ENCODE measurements around the gene PPL. TPM values are rescaled to one million over a fixed set of nuclear protein-coding genes. Genes with fewer than 3 reads are reported as not detected.

Gene PPL
- polyA plus RNA-seq, 6 donors from 2014 or later, result 0.05 to 1.3 (median 0.16) TPM; not detected in 1

DNA sequence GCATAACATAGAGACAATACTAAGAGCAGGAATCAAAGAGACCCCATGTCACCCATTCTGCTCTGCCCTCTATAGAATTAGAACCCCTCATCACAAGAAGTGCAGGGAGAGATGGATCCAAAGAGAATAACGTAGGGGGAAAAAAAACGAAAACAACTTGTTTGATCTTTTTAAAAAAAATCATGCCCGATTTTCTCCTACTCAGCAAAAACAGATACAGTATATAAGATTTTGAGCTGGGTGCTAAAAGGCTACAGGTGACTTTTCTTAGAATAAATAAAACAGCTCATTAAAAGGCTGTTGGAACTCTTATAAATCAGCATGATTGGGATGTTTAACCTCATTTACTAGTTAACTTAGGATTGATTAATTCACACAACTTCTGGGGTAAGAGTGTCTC lies 72.2 kb downstream of the PPL start:
- H3K27me3 Mint-ChIP-seq, result no peaks in the 10 kb centered on the region
- no peak overlapping the region for H3K4me3 Mint-ChIP-seq
- peaks cover 17 to 29% of the 10 kb centered on the region in 2 donors for H3K36me3 Mint-ChIP-seq
- no peak overlapping the region for H3K27ac Mint-ChIP-seq
- peaks cover 5 to 19% (median 6%) of the 10 kb centered on the region in 3 donors for H3K4me1 Mint-ChIP-seq
- H3K9me3 Mint-ChIP-seq, result no peaks in the 10 kb centered on the region
- DNase-seq (no peak), ATAC-seq (ENCODE audit: low read depth in 2 of 2) (no peak)

DNA sequence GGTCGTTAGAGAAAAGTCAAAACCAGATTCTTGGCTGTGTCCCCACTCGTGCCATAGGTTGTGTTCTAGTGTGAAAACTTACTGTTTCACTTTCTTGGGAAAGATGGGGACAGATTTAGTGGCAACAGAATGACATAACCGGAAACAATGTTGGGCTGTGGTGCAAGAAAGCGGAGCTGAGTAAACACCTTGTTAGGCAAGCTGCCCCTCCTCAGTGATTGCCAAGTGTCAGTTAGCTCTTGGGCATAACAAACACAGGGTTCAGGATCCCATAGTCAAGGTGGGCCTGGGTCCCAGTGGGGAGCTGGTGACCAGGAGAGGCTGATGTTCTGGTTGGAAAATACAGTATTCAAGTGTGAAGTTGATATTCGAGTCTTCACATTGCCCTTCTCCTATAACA lies 74.3 kb downstream of the PPL start:
- Mint-ChIP-seq H3K27ac (peak overlapping the region in 2 of 6 donors; percentile 39 to 67), H3K4me3 (no peak overlapping the region), H3K9me3 (no peaks in the 10 kb centered on the region), H3K4me1 (peaks cover 2 to 11% (median 6%) of the 10 kb centered on the region in 3 donors), H3K36me3 (peaks cover 16 to 34% of the 10 kb centered on the region in 2 donors), H3K27me3 (no peaks in the 10 kb centered on the region)
- ATAC-seq (ENCODE audit: low read depth in 2 of 2), result no peak
- DNase-seq, result no peak

DNA sequence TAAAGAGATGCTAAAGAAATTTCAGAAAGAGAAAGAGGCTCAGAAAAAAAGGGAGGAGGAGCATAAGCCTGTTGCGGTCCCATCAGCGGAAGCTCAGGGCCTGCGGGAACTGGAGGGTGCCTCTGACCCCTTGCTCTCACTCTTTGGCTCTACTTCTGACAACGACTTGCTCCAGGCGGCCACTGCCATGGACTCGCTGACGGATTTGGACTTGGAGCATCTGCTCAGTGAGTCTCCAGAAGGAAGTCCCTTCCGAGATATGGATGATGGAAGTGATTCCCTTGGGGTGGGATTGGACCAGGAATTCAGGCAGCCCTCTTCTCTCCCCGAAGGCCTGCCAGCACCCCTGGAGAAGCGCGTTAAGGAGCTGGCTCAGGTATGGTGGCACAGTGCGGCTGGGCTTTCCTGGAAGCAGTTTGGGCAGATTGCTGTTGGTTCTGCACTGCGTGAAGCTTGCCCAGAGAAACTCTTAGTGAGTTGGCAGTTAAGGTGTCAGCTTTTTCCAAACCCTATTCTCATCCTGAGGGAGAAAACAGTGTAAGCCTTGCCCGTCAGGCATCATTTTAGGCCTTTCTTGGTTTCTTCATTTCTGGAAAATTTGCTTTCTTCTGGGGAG lies 76.1 kb downstream of the PPL start:
- Mint-ChIP-seq H3K27ac (peak overlapping the region in 2 of 6 donors; percentile 7 to 27), H3K36me3 (peaks cover 22 to 35% of the 10 kb centered on the region in 2 donors), H3K9me3 (no peaks in the 10 kb centered on the region), H3K27me3 (no peaks in the 10 kb centered on the region), H3K4me3 (no peak overlapping the region), H3K4me1 (peaks cover 2 to 6% (median 2%) of the 10 kb centered on the region in 3 donors)
- DNase-seq (no peak), ATAC-seq (ENCODE audit: low read depth in 2 of 2) (no peak)

DNA sequence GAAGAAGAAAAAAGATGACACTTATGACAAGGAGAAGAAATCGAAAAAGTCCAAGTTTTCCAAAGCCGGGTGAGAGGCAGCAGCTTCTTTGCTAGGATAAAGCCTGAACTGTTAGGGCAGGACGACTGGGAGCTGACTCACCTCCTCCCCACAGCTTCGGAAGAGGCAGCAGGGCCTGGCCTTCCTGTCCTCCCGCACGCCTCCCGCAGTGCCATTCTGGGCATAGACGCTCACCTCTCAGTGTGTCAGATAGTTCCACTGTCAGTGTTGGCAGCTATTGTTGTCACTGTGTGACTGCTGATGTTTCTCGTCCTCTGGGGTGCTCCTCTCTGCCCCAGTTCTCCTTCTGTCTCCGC lies 77.1 kb downstream of the PPL start:
- ATAC-seq (ENCODE audit: low read depth in 2 of 2), result no peak
- Mint-ChIP-seq H3K27me3 (no peaks in the 10 kb centered on the region), H3K4me3 (no peak overlapping the region), H3K4me1 (peaks cover 0 to 5% (median 2%) of the 10 kb centered on the region in 3 donors), H3K36me3 (peaks cover 22 to 35% of the 10 kb centered on the region in 2 donors), H3K9me3 (no peaks in the 10 kb centered on the region), H3K27ac (peak overlapping the region in 3 of 6 donors; percentile 55 to 95 (median 74))
- no peak for DNase-seq

GRCh38 chr16:4859190-4859899 lies 77.6 kb downstream of the PPL start:
- Mint-ChIP-seq H3K27ac (peak overlapping the region in 2 of 6 donors; percentile 20 to 55), H3K27me3 (no peaks in the 10 kb centered on the region), H3K4me1 (no peaks in the 10 kb centered on the region), H3K36me3 (peaks cover 22 to 35% of the 10 kb centered on the region in 2 donors), H3K4me3 (no peak overlapping the region), H3K9me3 (no peaks in the 10 kb centered on the region)
- DNase-seq (no peak), ATAC-seq (ENCODE audit: low read depth in 2 of 2) (no peak)

- DNase-seq (no peak), ATAC-seq (ENCODE audit: low read depth in 2 of 2) (no peak)
- peaks cover 17 to 31% of the 10 kb centered on the region in 2 donors for H3K36me3 Mint-ChIP-seq
- H3K27ac Mint-ChIP-seq, result no peak overlapping the region
- H3K4me3 Mint-ChIP-seq, result no peak overlapping the region
- no peaks in the 10 kb centered on the region for H3K27me3 Mint-ChIP-seq
- H3K4me1 Mint-ChIP-seq, result peaks cover 8 to 18% (median 12%) of the 10 kb centered on the region in 3 donors
- no peaks in the 10 kb centered on the region for H3K9me3 Mint-ChIP-seq
Measured at GRCh38 chr16:4855804-4856203, 81.1 kb downstream of the PPL start.

GRCh38 chr16:4855371-4855770 lies 81.6 kb downstream of the PPL start:
- Mint-ChIP-seq H3K27ac (no peak overlapping the region), H3K36me3 (peaks cover 16 to 27% of the 10 kb centered on the region in 2 donors), H3K9me3 (no peaks in the 10 kb centered on the region), H3K4me1 (peaks cover 10 to 22% (median 13%) of the 10 kb centered on the region in 3 donors), H3K27me3 (no peaks in the 10 kb centered on the region), H3K4me3 (no peak overlapping the region)
- DNase-seq (no peak), ATAC-seq (ENCODE audit: low read depth in 2 of 2) (no peak)

DNA sequence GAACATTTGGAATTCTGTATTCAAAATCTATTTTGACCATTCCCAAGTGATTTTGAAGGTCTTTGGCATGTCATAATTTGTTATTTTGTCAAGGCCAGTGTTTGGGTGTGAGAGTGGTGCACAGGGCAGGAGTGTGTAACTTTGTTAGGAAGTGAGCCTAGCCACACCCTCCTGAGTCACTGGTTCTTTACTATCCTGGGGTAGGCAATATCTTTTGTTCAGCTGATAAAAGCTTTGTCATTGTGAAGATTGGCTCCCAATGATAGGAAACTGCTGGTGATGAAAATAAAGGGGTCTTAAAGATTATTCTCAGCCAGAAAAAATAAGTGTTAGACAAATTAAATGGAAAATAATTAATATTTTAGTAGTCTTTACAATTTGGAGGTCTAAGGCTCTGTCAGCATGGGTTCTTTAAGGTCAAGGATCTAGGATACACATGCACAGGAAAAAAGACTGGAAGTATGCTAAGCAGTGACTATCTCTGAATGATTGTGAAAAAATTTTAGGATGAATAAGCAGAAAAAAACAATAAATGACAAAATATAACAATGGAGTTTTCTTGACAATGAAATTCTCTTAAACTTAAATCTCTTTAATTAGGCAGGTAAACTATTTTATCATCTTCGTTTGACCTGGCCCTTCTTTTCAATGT lies 84.6 kb downstream of the PPL start:
- no peak for ATAC-seq (ENCODE audit: low read depth in 2 of 2)
- Mint-ChIP-seq H3K4me3 (no peak overlapping the region), H3K36me3 (peaks cover 0 to 7% of the 10 kb centered on the region in 2 donors), H3K9me3 (no peaks in the 10 kb centered on the region), H3K27me3 (no peaks in the 10 kb centered on the region), H3K27ac (peak overlapping the region in 1 of 6 donors; percentile 13), H3K4me1 (peaks cover 19 to 39% (median 28%) of the 10 kb centered on the region in 3 donors)
- DNase-seq, result no peak

- no peaks in the 10 kb centered on the region for H3K9me3 Mint-ChIP-seq
- peaks cover 30 to 53% (median 41%) of the 10 kb centered on the region in 3 donors for H3K4me1 Mint-ChIP-seq
- H3K4me3 Mint-ChIP-seq, result peak overlapping the region in 1 of 8 donors; percentile 73
- DNase-seq (no peak), ATAC-seq (ENCODE audit: low read depth in 2 of 2) (no peak)
- no peaks in the 10 kb centered on the region for H3K27me3 Mint-ChIP-seq
- no peak overlapping the region for H3K27ac Mint-ChIP-seq
- no peaks in the 10 kb centered on the region for H3K36me3 Mint-ChIP-seq
Measured at GRCh38 chr16:4850211-4850610, 86.7 kb downstream of the PPL start.

GRCh38 chr16:4847774-4848587 lies 89.0 kb downstream of the PPL start:
- Mint-ChIP-seq H3K27ac (peak overlapping the region; percentile 62 to 96 (median 95)), H3K36me3 (no peaks in the 10 kb centered on the region), H3K9me3 (no peaks in the 10 kb centered on the region), H3K27me3 (no peaks in the 10 kb centered on the region), H3K4me3 (peak overlapping the region; percentile 85 to 97 (median 90)), H3K4me1 (peaks cover 30 to 54% (median 41%) of the 10 kb centered on the region in 3 donors)
- ATAC-seq (ENCODE audit: low read depth in 2 of 2) (peak; percentile 28 to 36), DNase-seq (peak; percentile 22)

- ATAC-seq (ENCODE audit: low read depth in 2 of 2) (peak; percentile 87 to 89), DNase-seq (peak; percentile 100)
- Mint-ChIP-seq H3K27ac (peak within 1 kb of the TSS; percentile 93 to 100 (median 96)), H3K4me3 (peak within 1 kb of the TSS; percentile 87 to 97 (median 92)), H3K36me3 (no peaks in the 10 kb centered on the region), H3K27me3 (no peaks in the 10 kb centered on the region), H3K9me3 (no peaks in the 10 kb centered on the region), H3K4me1 (peaks cover 28 to 51% (median 41%) of the 10 kb centered on the region in 3 donors)
Measured at GRCh38 chr16:4846901-4847773, 89.8 kb downstream of the PPL start, which contains the start of the genes GLYR1 and UBN1. Gene GLYR1, minus strand, starts transcription at chr16:4847288. Its CDS starts 23 bp downstream, at chr16:4847265. Gene UBN1, plus strand, starts transcription at chr16:4847481. Its CDS starts 5,437 bp downstream, at chr16:4852918.

- H3K27me3 Mint-ChIP-seq, result no peaks in the 10 kb centered on the region
- H3K9me3 Mint-ChIP-seq, result no peaks in the 10 kb centered on the region
- ATAC-seq (ENCODE audit: low read depth in 2 of 2) (no peak), DNase-seq (peak; percentile 27)
- peaks cover 24 to 46% (median 40%) of the 10 kb centered on the region in 3 donors for H3K4me1 Mint-ChIP-seq
- H3K36me3 Mint-ChIP-seq, result no peaks in the 10 kb centered on the region
- peak overlapping the region; percentile 83 to 96 (median 90) for H3K4me3 Mint-ChIP-seq
- H3K27ac Mint-ChIP-seq, result peak overlapping the region; percentile 91 to 96 (median 94)
Measured at GRCh38 chr16:4846503-4846900, 90.4 kb downstream of the PPL start.
